ENCODE data around the gene ASXL1. TPM values are rescaled to one million over a fixed set of nuclear protein-coding genes. Genes with fewer than 3 reads are reported as not detected.

ASXL1 gene
- total RNA-seq, 1 donor from 2014 or later: 90.8 TPM

GRCh38 chr20:32487381-32487780 is 129.2 kb downstream of the ASXL1 start:
- Mint-ChIP-seq H3K9me3 (ENCODE audit: unreplicated experiment) (no peaks in the 10 kb centered on the region), H3K27me3 (ENCODE audit: unreplicated experiment) (peaks cover 9% of the 10 kb centered on the region), H3K4me1 (ENCODE audit: unreplicated experiment) (peaks cover 34% of the 10 kb centered on the region), H3K27ac (ENCODE audit: unreplicated experiment) (no peak overlapping the region), H3K36me3 (ENCODE audit: low read depth, unreplicated experiment) (peaks cover 8% of the 10 kb centered on the region), H3K4me3 (ENCODE audit: unreplicated experiment) (no peak overlapping the region)
- DNase-seq (ENCODE audit: low spot score): no peak
- no peak for TF ChIP-seq CTCF (IDR thresholded peaks at IDR 0.05; ENCODE audit: unreplicated experiment)

- DNase-seq (ENCODE audit: low spot score): no peak
- Mint-ChIP-seq H3K4me1 (ENCODE audit: unreplicated experiment) (peaks cover 34% of the 10 kb centered on the region), H3K27ac (ENCODE audit: unreplicated experiment) (no peak overlapping the region), H3K4me3 (ENCODE audit: unreplicated experiment) (peak overlapping the region; percentile 6), H3K27me3 (ENCODE audit: unreplicated experiment) (peaks cover 9% of the 10 kb centered on the region), H3K9me3 (ENCODE audit: unreplicated experiment) (no peaks in the 10 kb centered on the region), H3K36me3 (ENCODE audit: low read depth, unreplicated experiment) (peaks cover 8% of the 10 kb centered on the region)
- TF ChIP-seq CTCF (IDR thresholded peaks at IDR 0.05; ENCODE audit: unreplicated experiment): no peak
Observed at GRCh38 chr20:32488066-32488838, 130.1 kb downstream of the ASXL1 start.

Other genes starting within 250 kb of the ASXL1 start
- gene TM9SF4, start 248.6 kb upstream of the ASXL1 start, total RNA-seq (ENCODE audit: unreplicated experiment): 46.0 TPM
- gene PLAGL2, start 150.6 kb upstream of the ASXL1 start, total RNA-seq (ENCODE audit: unreplicated experiment): 23.7 TPM
- gene POFUT1, start 150.5 kb upstream of the ASXL1 start, total RNA-seq (ENCODE audit: unreplicated experiment): 43.5 TPM
- 34.7 TPM for gene KIF3B, start 80.7 kb upstream of the ASXL1 start, total RNA-seq (ENCODE audit: unreplicated experiment)
- gene NOL4L, start 227.0 kb downstream of the ASXL1 start, total RNA-seq (ENCODE audit: unreplicated experiment): 150 TPM

Data from endothelial cell (in vitro differentiated cells).